SK-N-MC (cell line): ENCODE results near the gene FNDC10.

Experiments used
- DNase-seq: peaks from one replicate; pipeline ENCODE4 v3.0.0-alpha.2; 2011; ENCODE audit warnings: low read depth, low spot score
- H3K27ac ChIP-seq: fragments of 200-600 bp; sonication (generic); 2 replicates; pipeline ENCODE4 v1.5.1; 2016; ENCODE audit warnings: mixed run types
- H3K36me3 ChIP-seq: fragments of 200-600 bp; sonication (generic); 2 replicates; pipeline ENCODE4 v1.6.1; 2017; ENCODE audit warnings: antibody characterized with exemption, low read length, mixed read lengths; ENCODE audit not compliant: insufficient read depth
- H3K4me3 ChIP-seq: fragments of 200-600 bp; sonication (generic); 2 replicates; pipeline ENCODE4 v1.5.1; 2016
- H3K9ac ChIP-seq: fragments of 200-600 bp; sonication (generic); 2 replicates; pipeline ENCODE4 v1.8.0; 2017; ENCODE audit warnings: mixed run types, mixed read lengths; ENCODE audit not compliant: insufficient read length
- H3K9me3 ChIP-seq: fragments of 200-600 bp; sonication (generic); 2 replicates; pipeline ENCODE4 v1.6.1; 2017; ENCODE audit warnings: low read depth, mild to moderate bottlenecking, antibody characterized with exemption, low read length, moderate library complexity, mixed read lengths
- EZH2 ChIP-seq: fragments of 200-600 bp; sonication (generic); IDR thresholded peaks from one replicate; pipeline ENCODE4 v1.6.1; 2017; ENCODE audit warnings: antibody characterized with exemption
- FOXP2 ChIP-seq: optimal IDR thresholded peaks from 2 replicates; pipeline ENCODE3; 2011; ENCODE audit warnings: mild to moderate bottlenecking, moderate library complexity; ENCODE audit not compliant: insufficient read depth; ENCODE audit errors: extremely low read length, control extremely low read depth
- POLR2AphosphoS5 ChIP-seq: IDR thresholded peaks from 2 replicates; pipeline ENCODE4 v1.6.1; 2012; ENCODE audit warnings: mild to moderate bottlenecking, low read depth, low read length, borderline replicate concordance

Gene FNDC10

DNA sequence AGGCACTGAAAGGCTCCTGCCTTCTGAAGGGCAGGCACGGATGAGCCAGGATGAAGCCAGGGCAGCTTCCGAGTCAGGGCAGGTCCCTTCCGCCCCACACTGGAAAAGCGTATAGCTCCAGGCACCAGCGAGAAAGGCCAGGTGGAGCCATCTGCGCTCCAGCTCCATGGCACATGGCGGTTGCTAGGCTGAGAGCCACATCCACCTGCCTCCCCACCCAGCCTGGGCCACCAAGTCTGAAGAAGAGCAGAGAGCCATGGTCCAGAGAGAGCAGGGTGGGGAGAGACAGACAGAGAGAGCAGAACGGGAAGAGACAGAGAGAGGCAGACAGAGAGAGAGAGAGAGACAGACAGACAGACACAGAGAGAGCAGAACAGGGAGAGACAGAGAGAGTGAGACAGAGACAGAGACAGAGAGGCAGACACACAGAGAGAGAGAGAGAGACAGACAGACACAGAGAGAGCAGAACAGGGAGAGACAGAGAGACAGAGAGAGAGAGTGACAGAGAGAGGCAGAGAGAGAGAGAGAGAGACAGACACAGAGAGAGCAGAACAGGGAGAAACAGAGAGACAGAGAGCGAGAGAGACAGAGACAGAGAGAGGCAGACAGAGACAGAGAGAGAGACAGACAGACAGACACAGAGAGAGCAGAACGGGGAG, 5.2 kb downstream of the FNDC10 start:
- no peak overlapping the region for H3K9ac ChIP-seq
- no peak overlapping the region for H3K4me3 ChIP-seq
- no peak for DNase-seq
- no peak for TF ChIP-seq EZH2
- no peak for TF ChIP-seq FOXP2
- TF ChIP-seq POLR2AphosphoS5 = no peak
- H3K9me3 ChIP-seq = no peaks in the 10 kb centered on the region
- no peak overlapping the region for H3K27ac ChIP-seq
- H3K36me3 ChIP-seq = no peaks in the 10 kb centered on the region

DNA sequence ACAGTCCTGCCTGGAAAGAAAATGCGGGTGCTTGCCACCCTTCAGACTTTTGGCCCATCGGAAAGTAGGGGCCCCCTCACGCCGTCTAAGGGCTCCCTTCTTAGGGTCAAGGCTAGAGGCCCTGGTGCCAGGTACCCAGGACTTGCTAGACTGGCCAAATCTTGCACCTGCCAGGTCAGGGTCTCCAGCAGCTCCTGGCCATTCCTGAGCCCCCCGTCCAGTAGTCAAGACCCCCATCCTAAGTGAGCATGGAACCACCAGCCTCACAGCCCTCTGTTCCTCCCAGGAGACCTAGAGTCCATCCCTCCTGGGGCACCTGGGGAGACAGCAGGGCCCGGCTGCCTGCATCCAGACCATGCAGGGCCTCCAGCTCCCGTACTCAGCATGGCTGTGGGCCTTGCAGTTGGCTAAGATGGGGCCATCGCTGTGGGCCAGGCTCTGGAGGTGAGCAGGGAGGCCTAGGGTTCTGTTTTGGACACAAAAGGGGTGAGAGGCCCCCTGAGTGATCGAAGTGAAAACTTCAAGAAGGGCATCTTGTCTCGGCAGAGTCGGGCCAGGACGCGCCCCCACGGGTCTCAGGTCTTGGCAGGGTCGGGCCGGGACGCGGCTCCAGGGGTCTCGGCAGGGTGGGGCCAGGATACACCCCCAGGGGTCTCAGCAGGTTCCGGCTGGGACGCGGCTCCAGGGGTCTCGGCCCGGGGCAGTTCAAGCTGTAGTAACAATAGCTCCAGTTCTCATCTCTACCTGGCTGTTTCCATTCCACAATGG, 5.9 kb downstream of the FNDC10 start:
- Histone ChIP-seq H3K9me3 (no peaks in the 10 kb centered on the region), H3K4me3 (no peak overlapping the region), H3K36me3 (no peaks in the 10 kb centered on the region), H3K9ac (no peak overlapping the region), H3K27ac (no peak overlapping the region)
- DNase-seq = no peak
- TF ChIP-seq FOXP2 = no peak
- TF ChIP-seq POLR2AphosphoS5 = no peak
- no peak for TF ChIP-seq EZH2

DNA sequence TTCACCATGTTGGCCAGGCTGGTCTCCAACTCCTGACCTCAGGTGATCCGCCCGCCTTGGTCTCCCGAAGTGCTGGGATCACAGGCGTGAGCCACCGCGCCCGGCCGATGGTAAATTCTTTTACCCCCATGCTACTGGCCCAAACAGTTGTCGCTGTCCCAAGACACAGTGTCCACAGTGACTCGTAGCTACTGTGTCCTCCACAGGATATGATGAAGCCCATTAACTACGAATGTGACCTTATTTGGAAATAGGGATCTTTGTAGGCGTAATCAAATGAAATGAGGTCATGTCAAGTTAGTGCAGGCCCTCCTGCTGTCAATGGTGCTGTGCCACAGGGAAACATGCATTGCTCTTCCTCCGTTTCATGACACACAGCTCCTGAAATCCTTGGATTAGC, 8.5 kb downstream of the FNDC10 start:
- TF ChIP-seq EZH2 (no peak), POLR2AphosphoS5 (no peak), FOXP2 (no peak)
- DNase-seq = no peak
- no peak overlapping the region for H3K4me3 ChIP-seq
- H3K36me3 ChIP-seq = no peaks in the 10 kb centered on the region
- no peak overlapping the region for H3K27ac ChIP-seq
- no peaks in the 10 kb centered on the region for H3K9me3 ChIP-seq
- H3K9ac ChIP-seq = no peak overlapping the region

DNA sequence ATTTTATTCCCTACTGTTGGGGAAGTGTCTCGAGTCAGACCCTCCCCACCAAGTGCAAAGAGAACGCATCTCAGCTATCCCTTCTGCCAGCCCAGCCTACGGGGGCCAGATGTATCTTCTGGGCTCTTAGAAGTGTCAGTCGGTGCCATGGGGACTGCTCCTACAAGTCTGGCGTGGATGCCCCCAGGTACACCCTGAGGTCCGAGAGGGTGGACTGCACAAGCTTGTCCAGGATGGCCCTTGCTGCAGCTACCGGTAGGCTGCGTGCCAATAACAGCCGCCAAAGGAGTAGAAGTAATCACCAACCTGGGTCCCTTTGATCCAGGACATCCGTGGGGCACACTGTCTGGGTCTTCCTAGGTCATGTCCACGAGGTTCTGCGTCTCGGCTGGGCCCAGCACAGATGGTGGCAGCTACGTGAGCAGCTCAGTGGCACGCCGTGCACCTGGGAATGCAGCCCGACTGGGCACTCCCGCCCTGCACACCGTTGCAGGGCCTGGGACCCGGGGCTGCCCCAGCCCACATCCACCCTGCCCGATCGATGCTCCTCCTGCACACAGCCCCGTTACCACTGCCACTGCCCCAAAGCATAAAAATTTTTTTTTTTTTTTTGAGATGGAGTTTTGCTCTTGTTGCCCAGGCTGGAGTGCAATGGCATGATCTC, 16.5 kb downstream of the FNDC10 start:
- no peak for TF ChIP-seq POLR2AphosphoS5
- TF ChIP-seq FOXP2 = no peak
- no peak for TF ChIP-seq EZH2
- no peaks in the 10 kb centered on the region for H3K9me3 ChIP-seq
- H3K27ac ChIP-seq = no peak overlapping the region
- no peak for DNase-seq
- no peak overlapping the region for H3K9ac ChIP-seq
- H3K4me3 ChIP-seq = no peak overlapping the region
- no peaks in the 10 kb centered on the region for H3K36me3 ChIP-seq

GRCh38 chr1:1582585-1583346, 17.2 kb downstream of the FNDC10 start:
- TF ChIP-seq POLR2AphosphoS5 (no peak), FOXP2 (no peak), EZH2 (no peak)

DNA sequence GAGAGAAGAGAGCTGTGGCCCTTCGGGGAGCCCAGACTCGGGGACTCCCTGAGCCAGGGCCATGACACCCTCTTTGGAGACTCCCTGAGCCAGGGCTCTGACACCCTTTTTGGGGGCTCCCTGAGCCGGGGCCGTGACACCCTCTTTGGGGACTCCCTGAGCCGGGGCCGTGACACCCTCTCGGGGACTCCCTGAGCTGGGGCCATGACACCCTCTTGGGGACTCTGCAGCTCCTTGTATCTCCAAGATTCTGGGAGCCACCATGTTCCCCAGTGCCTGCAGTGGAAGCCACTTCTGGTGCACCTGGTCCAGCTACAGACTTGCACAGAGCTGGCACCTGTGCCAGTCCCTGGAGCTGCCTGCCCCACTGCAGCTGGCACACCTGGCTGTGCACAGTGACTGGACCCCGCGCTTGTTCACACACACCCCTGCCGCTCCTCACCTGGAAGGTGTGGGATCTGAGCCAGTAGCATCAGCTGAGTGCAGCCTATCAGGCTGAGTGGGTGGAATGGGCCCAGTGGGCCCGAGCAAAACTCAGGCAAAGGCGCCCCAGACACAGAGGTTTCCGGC, 21.5 kb downstream of the FNDC10 start:
- Histone ChIP-seq H3K36me3 (peaks cover 1% of the 10 kb centered on the region; the same call in 1 of the 2 replicates), H3K27ac (no peak overlapping the region), H3K9ac (no peak overlapping the region), H3K9me3 (no peaks in the 10 kb centered on the region), H3K4me3 (no peak overlapping the region)
- TF ChIP-seq EZH2 (no peak), POLR2AphosphoS5 (no peak), FOXP2 (no peak)
- no peak for DNase-seq

More at GRCh38 chr1:1582585-1583346, 17.2 kb downstream of the FNDC10 start:
- Histone ChIP-seq H3K27ac (no peak overlapping the region), H3K9ac (no peak overlapping the region), H3K4me3 (no peak overlapping the region), H3K36me3 (no peaks in the 10 kb centered on the region), H3K9me3 (no peaks in the 10 kb centered on the region)
- no peak for DNase-seq

DNA sequence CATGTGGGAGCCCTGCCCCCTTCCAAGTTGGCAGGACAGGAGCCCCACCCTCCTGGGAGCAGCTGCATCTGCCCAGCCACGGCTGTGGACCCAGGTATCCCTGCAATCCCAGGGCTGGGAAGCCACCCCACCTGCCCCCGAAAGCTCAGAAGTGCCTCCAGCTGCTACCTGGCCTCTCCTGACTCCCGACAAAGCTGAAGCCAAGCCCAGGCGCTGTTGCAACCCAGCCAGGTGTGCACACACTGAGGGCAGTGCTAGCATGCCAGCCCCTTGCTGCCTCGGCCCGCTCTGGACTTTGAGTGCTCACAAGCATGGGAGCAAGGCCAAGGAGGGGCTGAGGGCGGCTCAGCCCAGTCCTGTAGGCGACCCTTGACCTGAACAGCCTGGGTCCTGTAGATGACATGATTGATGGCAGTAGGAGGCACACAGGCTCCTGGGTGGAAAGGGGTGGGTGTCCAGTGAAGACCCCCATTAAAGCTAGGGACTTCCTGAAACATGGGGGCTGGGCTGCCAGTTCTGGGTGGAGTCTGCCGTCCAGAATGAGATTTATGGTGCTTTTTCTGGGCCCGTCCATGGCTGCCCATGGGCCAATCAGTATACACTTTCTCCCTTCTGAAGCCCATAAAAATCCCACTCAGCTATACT, 22.4 kb downstream of the FNDC10 start:
- no peak for DNase-seq
- TF ChIP-seq FOXP2 = no peak
- TF ChIP-seq EZH2 = no peak
- TF ChIP-seq POLR2AphosphoS5 = no peak
- Histone ChIP-seq H3K9ac (no peak overlapping the region), H3K36me3 (peaks cover 9% of the 10 kb centered on the region), H3K4me3 (no peak overlapping the region), H3K27ac (no peak overlapping the region), H3K9me3 (no peaks in the 10 kb centered on the region)
